ENCODE measurements around the gene SLC5A12.

- TF ChIP-seq SP1 (IDR thresholded peaks at IDR 0.05) = no peak
- TF ChIP-seq FOXA1 (IDR thresholded peaks at IDR 0.05) = no peak
- TF ChIP-seq FOXM1 (IDR thresholded peaks at IDR 0.05; ENCODE audit: borderline replicate concordance) = no peak
- no peak for TF ChIP-seq BHLHE40 (IDR thresholded peaks at IDR 0.05; ENCODE audit: borderline replicate concordance)
- no peak for TF ChIP-seq L3MBTL2 (conservative IDR thresholded peaks at IDR 0.05)
- TF ChIP-seq LEF1 (IDR thresholded peaks at IDR 0.05; ENCODE audit: borderline replicate concordance) = no peak
- TF ChIP-seq NFRKB (IDR thresholded peaks at IDR 0.05) = no peak
- TF ChIP-seq TARDBP (IDR thresholded peaks at IDR 0.05) = no peak
- no peak for TF ChIP-seq ELF4 (IDR thresholded peaks at IDR 0.05)
- no peak for TF ChIP-seq SUZ12 (IDR thresholded peaks at IDR 0.05)
These were observed 21.2 kb downstream of the SLC5A12 start for GRCh38 chr11:26700574-26701235.
